ENCODE results near the gene ZNF629.

ZNF629 gene

GRCh38 chr16:30797670-30798309 lies 10.8 kb upstream of the ZNF629 start:
- H3K27ac ChIP-seq, result no peak overlapping the region
- TF ChIP-seq CTCF (conservative IDR thresholded peaks at IDR 0.05) (no peak; the same call in 1 of the 2 replicates), ZFX (IDR thresholded peaks at IDR 0.05) (no peak)

- no peak overlapping the region for H3K27ac ChIP-seq
- TF ChIP-seq CTCF (conservative IDR thresholded peaks at IDR 0.05), result no peak
- TF ChIP-seq ZFX (IDR thresholded peaks at IDR 0.05), result no peak
Observed at GRCh38 chr16:30794634-30795033, 7.6 kb upstream of the ZNF629 start.

- H3K27ac ChIP-seq, result no peak overlapping the region
- no peak for TF ChIP-seq ZFX (IDR thresholded peaks at IDR 0.05)
- no peak for TF ChIP-seq CTCF (conservative IDR thresholded peaks at IDR 0.05)
Observed at GRCh38 chr16:30793508-30794069, 6.6 kb upstream of the ZNF629 start.

GRCh38 chr16:30787613-30788378 lies 791 bp upstream of the ZNF629 start:
- H3K27ac ChIP-seq, result no peak overlapping the region; the same call in 1 of the 2 replicates
- TF ChIP-seq ZFX (IDR thresholded peaks at IDR 0.05), result no peak
- TF ChIP-seq CTCF (conservative IDR thresholded peaks at IDR 0.05), result no peak

- TF ChIP-seq CTCF (conservative IDR thresholded peaks at IDR 0.05) (no peak), ZFX (IDR thresholded peaks at IDR 0.05) (peak; percentile 42; the same call in 1 of the 2 replicates)
- H3K27ac ChIP-seq, result peak overlapping the region; percentile 55
Observed at GRCh38 chr16:30786115-30786935, 680 bp downstream of the ZNF629 start.

- TF ChIP-seq ZFX (IDR thresholded peaks at IDR 0.05) (no peak), CTCF (conservative IDR thresholded peaks at IDR 0.05) (no peak)
- no peak overlapping the region for H3K27ac ChIP-seq
Observed at GRCh38 chr16:30785126-30786106, 1.6 kb downstream of the ZNF629 start.

Measured in C4-2B (cell line).